ENCODE data around the gene VIL1.

VIL1 gene

DNA sequence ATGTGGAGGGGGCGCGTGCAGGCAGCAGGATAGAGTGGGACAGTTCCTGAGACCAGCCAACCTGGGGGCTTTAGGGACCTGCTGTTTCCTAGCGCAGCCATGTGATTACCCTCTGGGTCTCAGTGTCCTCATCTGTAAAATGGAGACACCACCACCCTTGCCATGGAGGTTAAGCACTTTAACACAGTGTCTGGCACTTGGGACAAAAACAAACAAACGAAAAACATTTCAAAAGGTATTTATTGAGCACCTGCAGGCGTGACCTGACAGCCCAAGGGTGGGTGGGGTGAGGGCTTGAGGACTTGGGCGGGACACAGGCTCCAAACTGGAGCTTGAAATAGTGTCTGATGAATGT, 23.9 kb upstream of the VIL1 start:
- DNase-seq (ENCODE audit: low spot score) = no peak

- no peak for DNase-seq (ENCODE audit: low spot score)
Measured at GRCh38 chr2:218395456-218395825, 23.5 kb upstream of the VIL1 start.

- DNase-seq (ENCODE audit: low spot score) = peak; percentile 89
Measured at GRCh38 chr2:218395826-218396687, 22.9 kb upstream of the VIL1 start.

GRCh38 chr2:218396688-218397462, 22.0 kb upstream of the VIL1 start:
- peak; percentile 22 for DNase-seq (ENCODE audit: low spot score)

DNA sequence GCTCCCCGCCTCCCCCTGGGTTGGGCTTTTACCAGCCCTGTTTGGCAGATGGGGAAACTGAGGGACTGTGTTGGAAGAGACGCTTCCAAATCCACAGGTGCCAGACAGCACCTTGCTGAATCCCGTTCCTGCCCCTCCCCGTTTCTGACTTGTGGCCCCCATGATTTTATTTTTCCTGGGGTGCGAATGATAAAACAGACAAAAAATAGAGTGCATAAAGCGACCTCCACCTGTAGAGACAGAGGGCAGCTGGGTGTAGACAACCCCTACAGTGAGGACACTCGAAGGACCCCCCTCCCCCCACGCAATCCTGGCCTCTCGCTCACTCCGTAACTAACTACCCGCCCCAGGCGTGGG, 21.5 kb upstream of the VIL1 start:
- no peak for DNase-seq (ENCODE audit: low spot score)

DNA sequence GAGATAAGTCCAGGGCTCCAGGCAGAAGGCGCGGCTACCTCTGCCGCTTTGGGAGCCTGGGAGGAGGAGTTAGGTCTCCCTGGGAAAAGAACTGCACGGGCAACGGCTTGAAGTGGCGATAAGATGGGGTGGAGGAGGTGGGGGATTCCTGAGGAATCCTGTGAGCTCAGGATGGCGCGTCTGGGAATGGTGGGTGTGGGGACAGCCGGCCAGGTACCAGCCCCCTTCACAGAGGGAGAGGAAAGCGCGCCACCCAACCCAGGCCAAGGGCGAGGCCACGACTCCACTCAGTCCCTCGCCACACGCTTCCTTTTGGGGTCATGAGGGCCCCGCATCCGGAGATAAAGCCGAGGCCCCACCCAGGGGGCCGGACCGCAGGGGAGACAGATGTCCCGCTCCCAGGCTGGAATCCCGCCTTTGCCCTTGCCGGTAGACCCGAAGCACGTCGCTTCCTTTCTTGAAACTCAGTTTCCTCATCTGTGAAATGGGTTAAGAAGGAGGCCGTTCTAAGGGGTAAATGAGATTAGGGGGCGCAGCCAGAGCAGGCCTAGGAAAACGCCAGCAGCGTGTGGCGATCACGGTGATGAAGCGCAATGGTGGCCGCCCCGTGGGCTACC, 21.0 kb upstream of the VIL1 start:
- DNase-seq (ENCODE audit: low spot score) = peak; percentile 45

DNA sequence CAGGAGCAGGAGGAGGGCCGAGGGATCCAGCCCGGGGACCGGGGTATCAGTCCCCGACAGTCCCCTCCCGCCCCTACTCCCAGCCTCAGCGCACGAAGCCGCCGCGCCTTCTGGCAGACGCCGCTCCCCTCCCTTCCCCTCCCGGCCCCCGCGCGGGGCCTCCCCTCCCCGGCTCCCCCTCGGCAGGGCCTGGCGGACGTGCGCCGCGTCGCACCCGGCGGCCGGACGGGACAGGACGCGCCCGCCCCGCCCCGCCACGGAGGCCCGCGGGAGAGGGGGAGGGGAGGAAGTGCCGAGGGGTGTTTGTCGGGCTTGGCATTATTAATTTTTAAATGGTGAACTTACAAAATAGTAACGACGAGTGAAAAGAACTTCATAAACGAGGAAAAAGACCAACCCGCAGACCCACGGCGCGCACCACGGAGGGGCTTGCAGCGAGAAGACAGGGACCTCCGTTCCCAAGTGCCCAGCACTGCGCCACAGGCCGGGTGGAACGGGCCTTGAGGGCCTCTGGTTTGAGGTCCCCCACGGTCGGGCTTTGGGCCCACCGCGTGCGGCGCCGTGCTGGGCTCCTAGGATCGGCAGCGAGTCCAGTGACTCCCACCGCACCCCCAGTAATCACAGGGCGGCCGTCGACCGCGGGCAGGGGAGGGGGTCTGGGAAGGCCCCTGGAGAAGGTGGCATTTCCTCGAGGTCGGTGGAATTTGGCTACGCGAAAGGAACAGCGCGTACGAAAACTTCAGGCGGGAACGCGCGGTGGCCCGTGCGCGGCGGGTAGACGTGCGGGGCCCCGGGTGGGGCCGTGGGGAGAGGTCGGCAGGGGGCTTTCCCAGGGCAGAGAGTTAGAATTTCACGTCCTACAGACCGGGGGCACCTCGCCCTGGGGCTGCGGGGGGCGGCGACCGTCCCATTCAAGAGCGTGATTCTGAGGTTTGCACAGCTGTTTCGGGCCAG, 20.2 kb upstream of the VIL1 start:
- peak; percentile 78 for DNase-seq (ENCODE audit: low spot score)

DNA sequence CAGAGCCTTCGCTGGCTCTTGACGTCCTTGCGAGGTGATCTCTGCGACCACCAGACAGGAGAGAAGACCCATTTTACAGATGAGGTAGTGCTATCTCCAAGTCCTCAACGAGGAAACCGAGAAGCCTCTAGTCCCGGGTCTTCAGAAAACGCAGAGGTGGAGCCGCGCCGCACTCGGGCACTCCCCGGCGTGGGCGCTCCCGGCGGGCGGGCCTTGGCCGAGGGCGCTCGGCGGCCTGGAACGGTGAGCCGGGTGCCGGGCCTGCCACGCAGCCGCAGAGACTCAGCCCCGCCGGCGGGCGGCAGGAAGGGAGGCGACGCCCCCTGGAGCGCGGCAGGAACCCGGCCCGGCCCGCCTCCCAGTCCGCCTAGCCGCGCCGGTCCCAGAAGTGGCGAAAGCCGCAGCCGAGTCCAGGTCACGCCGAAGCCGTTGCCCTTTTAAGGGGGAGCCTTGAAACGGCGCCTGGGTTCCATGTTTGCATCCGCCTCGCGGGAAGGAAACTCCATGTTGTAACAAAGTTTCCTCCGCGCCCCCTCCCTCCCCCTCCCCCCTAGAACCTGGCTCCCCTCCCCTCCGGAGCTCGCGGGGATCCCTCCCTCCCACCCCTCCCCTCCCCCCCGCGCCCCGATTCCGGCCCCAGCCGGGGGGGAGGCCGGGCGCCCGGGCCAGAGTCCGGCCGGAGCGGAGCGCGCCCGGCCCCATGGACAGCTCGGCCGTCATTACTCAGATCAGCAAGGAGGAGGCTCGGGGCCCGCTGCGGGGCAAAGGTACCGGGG, 19.3 kb upstream of the VIL1 start, which contains the start of gene CTDSP1:
Gene CTDSP1, plus strand, starts transcription at position 478 of the 776 bp plus-strand sequence. Its CDS starts 223 bp downstream, at position 701.
- DNase-seq (ENCODE audit: low spot score) = peak; percentile 90

DNA sequence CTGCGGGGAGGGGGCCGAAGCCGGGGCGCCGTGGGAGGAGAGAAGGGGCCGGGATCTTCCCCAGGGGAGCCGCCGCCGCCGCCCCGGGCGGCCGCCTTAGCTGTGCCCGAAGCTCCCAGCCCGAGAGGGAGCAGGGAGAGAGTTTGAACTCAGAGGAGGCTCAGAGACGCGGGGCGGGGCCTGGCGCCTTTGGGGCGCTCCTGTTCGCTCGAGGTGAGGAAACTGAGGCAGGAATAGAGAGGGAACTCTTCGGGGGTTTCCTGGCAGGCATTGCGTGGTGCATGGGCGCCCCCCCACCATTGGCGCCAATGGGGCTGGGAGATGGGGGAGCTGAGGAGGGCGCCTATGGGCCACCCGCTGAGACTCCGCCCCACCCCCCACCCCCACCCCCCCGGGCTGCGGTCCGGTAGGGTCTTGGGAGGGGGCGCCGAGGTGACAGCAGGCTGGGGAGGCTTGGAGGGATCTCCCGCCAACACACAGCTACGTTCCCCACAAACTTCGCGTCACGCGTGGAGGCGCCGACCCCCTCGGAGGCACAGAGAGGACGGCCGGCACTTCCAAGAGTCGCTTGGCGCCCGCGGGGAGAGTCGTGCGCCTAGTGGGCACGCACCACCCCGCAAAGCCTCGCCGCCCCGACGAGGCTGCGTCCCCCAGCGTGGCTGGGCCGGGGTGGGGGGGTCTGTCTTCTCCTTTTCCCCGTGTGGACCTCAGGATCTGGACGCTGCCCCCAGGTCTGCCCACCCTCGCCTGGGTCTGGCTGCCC, 18.6 kb upstream of the VIL1 start:
- DNase-seq (ENCODE audit: low spot score) = peak; percentile 49

DNA sequence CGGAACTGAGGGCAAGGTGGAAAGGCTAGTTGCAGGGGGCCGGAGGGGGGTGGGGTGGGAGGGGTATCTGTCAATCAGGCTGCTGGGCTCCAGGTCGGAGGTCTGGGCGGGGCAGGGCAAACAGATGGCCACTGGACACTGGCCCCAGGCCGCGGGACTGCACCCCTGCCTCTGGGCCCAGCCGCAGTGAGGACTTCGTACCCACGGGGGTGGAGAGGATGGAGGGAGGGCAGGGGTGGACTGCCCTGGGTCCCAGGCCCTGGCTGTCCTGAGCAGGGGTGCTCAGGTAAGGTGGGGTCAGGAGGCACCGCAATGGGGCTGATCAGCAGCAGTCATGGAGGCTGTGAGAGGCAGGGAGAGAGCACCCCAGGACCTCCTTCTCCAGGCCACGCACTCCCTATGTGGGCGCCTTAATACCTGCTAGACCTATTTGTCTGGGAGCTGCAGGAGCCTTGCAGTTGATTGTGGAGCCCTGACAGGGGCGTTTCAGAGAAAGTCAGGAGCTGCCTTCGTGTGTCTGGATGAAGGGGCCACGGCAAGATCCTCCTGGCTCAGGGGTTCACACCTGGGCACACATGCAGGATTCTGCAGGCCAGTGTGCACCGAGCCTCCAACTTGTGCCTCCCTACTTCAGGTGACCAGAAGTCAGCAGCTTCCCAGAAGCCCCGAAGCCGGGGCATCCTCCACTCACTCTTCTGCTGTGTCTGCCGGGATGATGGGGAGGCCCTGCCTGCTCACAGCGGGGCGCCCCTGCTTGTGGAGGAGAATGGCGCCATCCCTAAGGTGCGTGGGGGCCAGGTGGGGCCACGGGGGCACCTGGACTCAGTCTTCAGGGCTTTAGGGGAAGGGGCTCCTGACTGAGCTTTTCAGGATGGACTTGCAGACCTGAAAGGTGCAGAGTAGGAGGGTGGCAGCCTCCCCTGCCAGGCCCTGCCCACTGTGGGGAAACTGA, 17.7 kb upstream of the VIL1 start:
- DNase-seq (ENCODE audit: low spot score) = no peak

DNA sequence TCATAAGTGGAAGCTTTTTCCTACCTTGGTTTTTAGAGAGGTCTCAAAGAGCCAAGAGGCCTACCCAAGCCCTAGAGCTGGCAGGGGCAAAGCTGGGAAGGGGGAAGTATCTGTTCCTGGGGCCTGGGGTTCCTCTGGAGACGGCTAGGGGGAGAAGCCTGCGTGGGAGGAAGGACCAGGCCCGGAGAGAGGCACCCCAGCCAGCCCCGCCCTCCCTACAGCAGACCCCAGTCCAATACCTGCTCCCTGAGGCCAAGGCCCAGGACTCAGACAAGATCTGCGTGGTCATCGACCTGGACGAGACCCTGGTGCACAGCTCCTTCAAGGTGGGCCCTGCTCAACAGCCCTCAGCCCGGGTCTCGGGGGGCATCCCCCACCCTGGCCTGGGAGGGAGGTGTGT, 17.0 kb upstream of the VIL1 start:
- no peak for DNase-seq (ENCODE audit: low spot score)

DNA sequence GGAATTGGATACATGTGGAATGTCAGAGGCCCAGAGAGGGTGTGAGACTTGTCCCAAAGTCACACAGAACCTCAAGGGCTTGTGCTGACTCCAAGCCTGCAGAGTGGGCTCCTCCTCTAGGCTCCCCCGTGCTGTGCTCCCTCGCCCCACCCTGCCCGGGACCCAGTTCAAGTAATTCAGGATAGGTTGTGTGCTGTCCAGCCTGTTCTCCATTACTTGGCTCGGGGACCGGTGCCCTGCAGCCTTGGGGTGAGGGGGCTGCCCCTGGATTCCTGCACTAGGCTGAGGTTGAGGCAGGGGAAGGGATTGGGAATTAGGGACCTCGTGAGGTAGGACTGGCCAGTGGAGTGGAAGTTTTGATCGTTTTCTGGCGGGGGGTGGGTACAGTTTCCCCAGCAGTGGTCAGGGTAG, 16.4 kb upstream of the VIL1 start:
- DNase-seq (ENCODE audit: low spot score) = no peak

DNA sequence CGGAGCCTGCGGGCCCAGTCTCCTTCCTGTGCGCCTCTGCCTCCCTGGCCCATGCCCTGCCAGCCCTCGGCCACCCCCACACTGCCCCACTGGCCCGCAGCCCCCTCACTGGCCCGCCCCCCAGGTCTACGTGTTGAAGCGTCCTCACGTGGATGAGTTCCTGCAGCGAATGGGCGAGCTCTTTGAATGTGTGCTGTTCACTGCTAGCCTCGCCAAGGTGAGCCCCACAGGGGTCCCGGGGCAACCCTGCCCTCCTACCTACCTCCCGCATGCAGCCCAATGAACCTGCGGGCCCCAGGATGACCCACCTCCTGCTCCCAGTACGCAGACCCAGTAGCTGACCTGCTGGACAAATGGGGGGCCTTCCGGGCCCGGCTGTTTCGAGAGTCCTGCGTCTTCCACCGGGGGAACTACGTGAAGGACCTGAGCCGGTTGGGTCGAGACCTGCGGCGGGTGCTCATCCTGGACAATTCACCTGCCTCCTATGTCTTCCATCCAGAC, 16.0 kb upstream of the VIL1 start:
- DNase-seq (ENCODE audit: low spot score) = no peak

GRCh38 chr2:218403810-218404209, 15.1 kb upstream of the VIL1 start:
- no peak for DNase-seq (ENCODE audit: low spot score)

GRCh38 chr2:218404351-218405085, 14.4 kb upstream of the VIL1 start:
- DNase-seq (ENCODE audit: low spot score) = no peak

- DNase-seq (ENCODE audit: low spot score) = no peak
Measured at GRCh38 chr2:218405086-218405745, 13.7 kb upstream of the VIL1 start.

DNA sequence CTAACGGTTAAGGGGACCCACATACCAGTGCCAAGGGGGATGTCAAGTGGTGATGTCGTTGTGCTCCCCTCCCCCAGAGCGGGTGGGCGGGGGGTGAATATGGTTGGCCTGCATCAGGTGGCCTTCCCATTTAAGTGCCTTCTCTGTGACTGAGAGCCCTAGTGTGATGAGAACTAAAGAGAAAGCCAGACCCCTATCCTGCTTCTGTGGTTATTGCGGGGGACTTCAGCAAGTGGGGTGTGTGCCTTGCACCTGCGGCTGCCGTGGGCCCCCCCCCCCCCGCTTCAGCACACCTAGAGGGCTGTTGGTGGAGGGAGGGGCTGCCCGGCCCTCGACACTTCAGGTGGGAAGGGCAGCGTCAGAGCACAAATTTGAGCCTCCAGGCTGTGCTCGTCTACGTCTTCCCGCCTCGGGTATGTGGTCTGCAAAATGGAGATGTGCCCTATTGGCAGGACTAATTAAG, 13.1 kb upstream of the VIL1 start:
- DNase-seq (ENCODE audit: low spot score) = no peak

All from germinal center (tissue), 1 donor.